Measurements from ENCODE around the gene POU4F1.

DNA sequence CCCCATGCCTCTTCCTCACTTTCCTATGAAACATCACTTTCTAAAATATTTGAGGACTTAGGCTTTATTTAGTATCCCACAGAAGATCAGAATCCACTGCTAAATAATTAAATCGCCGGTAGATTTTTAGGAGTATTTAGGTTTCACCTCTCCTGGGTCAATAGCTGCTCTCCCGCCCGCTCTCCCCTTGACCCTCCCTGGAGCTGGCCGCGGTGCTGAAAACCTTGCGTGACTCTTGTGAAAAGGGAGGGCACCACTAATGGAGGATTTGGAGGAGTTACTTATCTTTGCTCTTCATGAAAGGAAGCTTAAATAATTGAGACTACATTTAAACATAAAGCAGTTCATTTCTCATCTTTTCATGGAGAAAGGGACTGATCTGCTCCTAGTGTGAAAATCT is 14.1 kb downstream of the POU4F1 start:
- TF ChIP-seq EP300 (IDR thresholded peaks at IDR 0.05) (no peak), POLR2A (IDR thresholded peaks at IDR 0.05; ENCODE audit: low read depth) (no peak), POLR2AphosphoS5 (IDR thresholded peaks at IDR 0.05) (no peak)
- TF ChIP-seq, protein P1, sequence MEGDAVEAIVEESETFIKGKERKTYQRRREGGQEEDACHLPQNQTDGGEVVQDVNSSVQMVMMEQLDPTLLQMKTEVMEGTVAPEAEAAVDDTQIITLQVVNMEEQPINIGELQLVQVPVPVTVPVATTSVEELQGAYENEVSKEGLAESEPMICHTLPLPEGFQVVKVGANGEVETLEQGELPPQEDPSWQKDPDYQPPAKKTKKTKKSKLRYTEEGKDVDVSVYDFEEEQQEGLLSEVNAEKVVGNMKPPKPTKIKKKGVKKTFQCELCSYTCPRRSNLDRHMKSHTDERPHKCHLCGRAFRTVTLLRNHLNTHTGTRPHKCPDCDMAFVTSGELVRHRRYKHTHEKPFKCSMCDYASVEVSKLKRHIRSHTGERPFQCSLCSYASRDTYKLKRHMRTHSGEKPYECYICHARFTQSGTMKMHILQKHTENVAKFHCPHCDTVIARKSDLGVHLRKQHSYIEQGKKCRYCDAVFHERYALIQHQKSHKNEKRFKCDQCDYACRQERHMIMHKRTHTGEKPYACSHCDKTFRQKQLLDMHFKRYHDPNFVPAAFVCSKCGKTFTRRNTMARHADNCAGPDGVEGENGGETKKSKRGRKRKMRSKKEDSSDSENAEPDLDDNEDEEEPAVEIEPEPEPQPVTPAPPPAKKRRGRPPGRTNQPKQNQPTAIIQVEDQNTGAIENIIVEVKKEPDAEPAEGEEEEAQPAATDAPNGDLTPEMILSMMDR (IDR thresholded peaks at IDR 0.05), result no peak
